Measurements from ENCODE around the gene ARPC5. TPM values are rescaled to one million over a fixed set of nuclear protein-coding genes. Genes with fewer than 3 reads are reported as not detected.

The ARPC5 gene
- total and polyA plus RNA-seq, 9 of the 15 experiments (the other 6 are each of a cell fraction or from before 2014, with no cell fraction given), result 71.8 to 150 (median 91.6) TPM

- no peak for TF ChIP-seq CUX1 (CRISPR knock-in tag; IDR thresholded peaks at IDR 0.05)
- peak; percentile 72 for TF ChIP-seq EP300 (IDR thresholded peaks at IDR 0.05; ENCODE audit: low read length)
- TF ChIP-seq ELF1 (tag; IDR thresholded peaks at IDR 0.05), result peak; percentile 15; the same call in 1 of the 2 replicates
- TF ChIP-seq E2F3 (CRISPR knock-in tag; IDR thresholded peaks at IDR 0.05), result no peak
- TF ChIP-seq ZNF232 (CRISPR knock-in tag; IDR thresholded peaks at IDR 0.05), result no peak
- TF ChIP-seq, protein P1, sequence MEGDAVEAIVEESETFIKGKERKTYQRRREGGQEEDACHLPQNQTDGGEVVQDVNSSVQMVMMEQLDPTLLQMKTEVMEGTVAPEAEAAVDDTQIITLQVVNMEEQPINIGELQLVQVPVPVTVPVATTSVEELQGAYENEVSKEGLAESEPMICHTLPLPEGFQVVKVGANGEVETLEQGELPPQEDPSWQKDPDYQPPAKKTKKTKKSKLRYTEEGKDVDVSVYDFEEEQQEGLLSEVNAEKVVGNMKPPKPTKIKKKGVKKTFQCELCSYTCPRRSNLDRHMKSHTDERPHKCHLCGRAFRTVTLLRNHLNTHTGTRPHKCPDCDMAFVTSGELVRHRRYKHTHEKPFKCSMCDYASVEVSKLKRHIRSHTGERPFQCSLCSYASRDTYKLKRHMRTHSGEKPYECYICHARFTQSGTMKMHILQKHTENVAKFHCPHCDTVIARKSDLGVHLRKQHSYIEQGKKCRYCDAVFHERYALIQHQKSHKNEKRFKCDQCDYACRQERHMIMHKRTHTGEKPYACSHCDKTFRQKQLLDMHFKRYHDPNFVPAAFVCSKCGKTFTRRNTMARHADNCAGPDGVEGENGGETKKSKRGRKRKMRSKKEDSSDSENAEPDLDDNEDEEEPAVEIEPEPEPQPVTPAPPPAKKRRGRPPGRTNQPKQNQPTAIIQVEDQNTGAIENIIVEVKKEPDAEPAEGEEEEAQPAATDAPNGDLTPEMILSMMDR (IDR thresholded peaks at IDR 0.05 in 2 of 3, conservative IDR thresholded peaks at IDR 0.05 in 1 of 3; ENCODE audit: insufficient read depth in 2 of 3, low read depth in 1 of 3, low read length in 3 of 3), result peak; percentile 62 to 77 (median 68); a peak in 5 of 6 replicates
- peak in 1 of 2 experiments; percentile 35; a peak in 1 of 4 replicates for TF ChIP-seq KDM1A (IDR thresholded peaks at IDR 0.05)
- TF ChIP-seq, protein P2, sequence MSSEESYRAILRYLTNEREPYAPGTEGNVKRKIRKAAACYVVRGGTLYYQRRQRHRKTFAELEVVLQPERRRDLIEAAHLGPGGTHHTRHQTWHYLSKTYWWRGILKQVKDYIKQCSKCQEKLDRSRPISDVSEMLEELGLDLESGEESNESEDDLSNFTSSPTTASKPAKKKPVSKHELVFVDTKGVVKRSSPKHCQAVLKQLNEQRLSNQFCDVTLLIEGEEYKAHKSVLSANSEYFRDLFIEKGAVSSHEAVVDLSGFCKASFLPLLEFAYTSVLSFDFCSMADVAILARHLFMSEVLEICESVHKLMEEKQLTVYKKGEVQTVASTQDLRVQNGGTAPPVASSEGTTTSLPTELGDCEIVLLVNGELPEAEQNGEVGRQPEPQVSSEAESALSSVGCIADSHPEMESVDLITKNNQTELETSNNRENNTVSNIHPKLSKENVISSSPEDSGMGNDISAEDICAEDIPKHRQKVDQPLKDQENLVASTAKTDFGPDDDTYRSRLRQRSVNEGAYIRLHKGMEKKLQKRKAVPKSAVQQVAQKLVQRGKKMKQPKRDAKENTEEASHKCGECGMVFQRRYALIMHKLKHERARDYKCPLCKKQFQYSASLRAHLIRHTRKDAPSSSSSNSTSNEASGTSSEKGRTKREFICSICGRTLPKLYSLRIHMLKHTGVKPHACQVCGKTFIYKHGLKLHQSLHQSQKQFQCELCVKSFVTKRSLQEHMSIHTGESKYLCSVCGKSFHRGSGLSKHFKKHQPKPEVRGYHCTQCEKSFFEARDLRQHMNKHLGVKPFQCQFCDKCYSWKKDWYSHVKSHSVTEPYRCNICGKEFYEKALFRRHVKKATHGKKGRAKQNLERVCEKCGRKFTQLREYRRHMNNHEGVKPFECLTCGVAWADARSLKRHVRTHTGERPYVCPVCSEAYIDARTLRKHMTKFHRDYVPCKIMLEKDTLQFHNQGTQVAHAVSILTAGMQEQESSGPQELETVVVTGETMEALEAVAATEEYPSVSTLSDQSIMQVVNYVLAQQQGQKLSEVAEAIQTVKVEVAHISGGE (CRISPR knock-in tag; IDR thresholded peaks at IDR 0.05), result peak in 1 of 3 experiments; percentile 65; a peak in 1 of 6 replicates
- 0 out of 2 replicates have a peak, but pooled peaks have one; percentile 20 for TF ChIP-seq MYC (IDR thresholded peaks at IDR 0.05; ENCODE audit: low read depth, low read length)
- no peak for TF ChIP-seq MYC (CRISPR knock-in tag; IDR thresholded peaks at IDR 0.05; ENCODE audit: borderline replicate concordance, low read depth)
- TF ChIP-seq ZNF239 (CRISPR knock-in tag; IDR thresholded peaks at IDR 0.05), result no peak
- 0 out of 2 replicates have a peak, but pooled peaks have one; percentile 26 for TF ChIP-seq JUND (IDR thresholded peaks at IDR 0.05; ENCODE audit: borderline replicate concordance, low read depth, low read length)
- no peak; the same call in 2 of the 3 replicates for TF ChIP-seq JUND (tag; IDR thresholded peaks at IDR 0.05; ENCODE audit: borderline replicate concordance, low read depth, low read length)
- TF ChIP-seq TCF3 (CRISPR knock-in tag; IDR thresholded peaks at IDR 0.05), result no peak
- no peak for TF ChIP-seq ESRRB (CRISPR knock-in tag; IDR thresholded peaks at IDR 0.05; ENCODE audit: borderline replicate concordance)
Measured at GRCh38 chr1:183633676-183634343, 1.8 kb downstream of the ARPC5 start (continued).

All from K562 (cell line).